Thoracic aorta (tissue), 2 donors: Measurements from ENCODE around the gene HPRT1. TPM values are rescaled to one million over a fixed set of nuclear protein-coding genes. Genes with fewer than 3 reads are reported as not detected.

Experiments used
- ATAC-seq: fragments of 150-250 bp; one replicate; pipeline ENCODE4 v1.8.0; 2017; ENCODE audit warnings: low read depth; ENCODE audit not compliant: insufficient number of reproducible peaks, low FRiP score
- DNase-seq: peaks from one replicate; pipeline ENCODE4 v3.0.0-alpha.2; 2020; ENCODE audit warnings: low spot score
- H3K27ac ChIP-seq, 2 donors: fragments of 200-600 bp; sonication (generic); 1 replicate in 1 of 2; 2 replicates in 1 of 2; pipeline ENCODE4 v1.5.1; 2016; ENCODE audit warnings: mild to moderate bottlenecking in 2 of 2, moderate library complexity in 2 of 2
- H3K27me3 ChIP-seq: fragments of 200-600 bp; sonication (generic); replicated peaks from 2 replicates; pipeline ENCODE4 v1.6.0; 2016; ENCODE audit warnings: mild to moderate bottlenecking; ENCODE audit not compliant: insufficient read depth
- H3K36me3 ChIP-seq: fragments of 200-600 bp; sonication (generic); one replicate; pipeline ENCODE4 v1.5.1; 2016
- H3K4me1 ChIP-seq, 2 donors: fragments of 200-600 bp; sonication (generic); 1 replicate in 1 of 2; 2 replicates in 1 of 2; pipeline versions ENCODE4 v1.5.1 to v1.6.0; 2016; ENCODE audit warnings: low read depth in 2 of 2, mild to moderate bottlenecking in 1 of 2; ENCODE audit not compliant: control insufficient read depth in 1 of 2
- H3K4me3 ChIP-seq: fragments of 200-600 bp; sonication (generic); 2 replicates; pipeline ENCODE4 v1.5.1; 2016; ENCODE audit warnings: mild to moderate bottlenecking
- H3K9me3 ChIP-seq: fragments of 200-600 bp; sonication (generic); 2 replicates; pipeline ENCODE4 v1.5.1; 2016
- CTCF ChIP-seq: fragments of 200-600 bp; sonication (generic); IDR thresholded peaks from one replicate; pipeline ENCODE4 v1.5.1; 2019; ENCODE audit warnings: antibody characterized with exemption
- total RNA-seq, 2 donors: library from RNA; depleted of rRNA; stranded (reverse); fragments of >200 nt; gene quantifications; one replicate each; pipeline versions ENCODE4 v1.1.0 to v1.2.3, GENCODE V29; 2016

Gene HPRT1
- total RNA-seq, 2 donors from 2014 or later: 3.1 to 20.7 TPM

GRCh38 chrX:134547047-134547679 is 87.2 kb downstream of the HPRT1 start:
- DNase-seq: no peak
- no peaks in the 10 kb centered on the region for H3K27me3 ChIP-seq
- H3K9me3 ChIP-seq: no peaks in the 10 kb centered on the region
- no peak for TF ChIP-seq CTCF
- no peak for ATAC-seq
- no peak overlapping the region for H3K4me3 ChIP-seq
- peaks cover 0 to 18% of the 10 kb centered on the region in 2 donors for H3K4me1 ChIP-seq
- H3K27ac ChIP-seq: no peak overlapping the region
- no peaks in the 10 kb centered on the region for H3K36me3 ChIP-seq

GRCh38 chrX:134548257-134549201 is 88.6 kb downstream of the HPRT1 start:
- Histone ChIP-seq H3K27ac (peak overlapping the region in 1 of 2 donors; percentile 19), H3K9me3 (no peaks in the 10 kb centered on the region), H3K27me3 (no peaks in the 10 kb centered on the region), H3K36me3 (no peaks in the 10 kb centered on the region), H3K4me1 (peaks cover 0 to 18% of the 10 kb centered on the region in 2 donors), H3K4me3 (peak overlapping the region; percentile 78)
- DNase-seq (no peak), ATAC-seq (no peak)
- TF ChIP-seq CTCF: no peak

Other genes with a start within 250 kb of the HPRT1 start
- under 1 TPM in 1 of 2 donors, not detected in 1; 0.41 TPM for gene CCDC160, start 223.0 kb upstream of the HPRT1 start, total RNA-seq
- gene PHF6, start 86.9 kb upstream of the HPRT1 start, total RNA-seq: 10 to 100 TPM in 1 of 2 donors, 1 to 10 TPM in 1; 8.7 to 12.7 TPM
- not detected for gene PLAC1, start 198.3 kb downstream of the HPRT1 start, total RNA-seq